Inflammatory macrophage treated with lipopolysaccharide for 4 hours (primary cell): ENCODE measurements around the gene HOXC6.

Source experiments
- DNase-seq: peaks from one replicate; pipeline ENCODE4 v3.0.0-alpha.2; 2020

The HOXC6 gene

DNA sequence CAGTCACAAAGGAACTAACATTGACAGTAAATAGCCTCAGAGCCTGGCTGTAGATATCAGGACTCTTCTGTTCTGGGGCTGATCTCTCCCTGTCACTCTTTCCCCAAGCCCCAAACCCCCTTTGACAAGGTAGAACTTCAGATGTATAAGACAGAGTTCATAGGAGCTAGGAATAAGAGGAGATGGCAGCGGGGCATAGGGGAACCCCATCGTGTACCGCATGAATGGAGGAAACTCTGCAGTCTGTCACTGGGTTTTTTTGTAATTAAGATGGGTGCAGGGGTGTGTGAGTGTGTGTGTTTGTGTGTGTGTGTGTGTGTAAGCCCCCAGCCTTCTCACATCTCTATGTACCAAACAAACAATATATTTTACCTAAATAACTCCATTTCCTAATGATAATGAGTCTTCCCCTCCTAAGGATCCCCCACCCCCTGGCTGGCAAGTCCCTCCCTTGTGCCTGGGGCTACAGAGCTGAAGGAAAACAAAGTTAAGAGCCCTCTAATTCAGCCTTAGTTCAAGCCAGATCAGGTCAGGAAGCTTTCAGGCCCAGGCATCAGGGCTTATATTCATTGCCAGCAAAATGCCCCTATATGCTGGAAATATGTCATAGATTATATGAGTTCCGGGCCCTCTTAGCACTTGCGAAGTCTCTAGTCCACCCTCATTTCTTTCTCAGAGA lies 16.3 kb downstream of the HOXC6 start:
- no peak for DNase-seq

GRCh38 chr12:54045401-54045800 lies 17.2 kb downstream of the HOXC6 start:
- DNase-seq: no peak

GRCh38 chr12:54045868-54046521 lies 17.8 kb downstream of the HOXC6 start:
- no peak for DNase-seq

DNA sequence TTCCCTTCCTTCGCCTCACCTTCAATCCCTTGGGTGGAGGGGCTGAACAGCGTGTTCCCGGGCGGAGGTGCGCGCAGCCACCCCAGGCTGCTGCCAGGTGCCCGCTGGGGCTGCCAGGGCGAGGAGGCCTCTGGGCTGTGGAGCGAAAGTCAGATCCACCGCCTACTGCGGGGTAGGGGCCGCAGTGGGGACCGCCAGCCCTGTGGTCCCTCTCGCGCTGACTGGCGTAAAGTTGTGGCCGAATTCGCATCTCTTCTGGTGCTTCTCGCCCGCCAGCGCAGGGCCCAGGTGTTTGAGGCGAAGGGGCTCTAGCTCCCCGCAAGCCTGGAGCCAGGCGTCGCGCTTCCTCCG lies 18.5 kb downstream of the HOXC6 start:
- DNase-seq: no peak

DNA sequence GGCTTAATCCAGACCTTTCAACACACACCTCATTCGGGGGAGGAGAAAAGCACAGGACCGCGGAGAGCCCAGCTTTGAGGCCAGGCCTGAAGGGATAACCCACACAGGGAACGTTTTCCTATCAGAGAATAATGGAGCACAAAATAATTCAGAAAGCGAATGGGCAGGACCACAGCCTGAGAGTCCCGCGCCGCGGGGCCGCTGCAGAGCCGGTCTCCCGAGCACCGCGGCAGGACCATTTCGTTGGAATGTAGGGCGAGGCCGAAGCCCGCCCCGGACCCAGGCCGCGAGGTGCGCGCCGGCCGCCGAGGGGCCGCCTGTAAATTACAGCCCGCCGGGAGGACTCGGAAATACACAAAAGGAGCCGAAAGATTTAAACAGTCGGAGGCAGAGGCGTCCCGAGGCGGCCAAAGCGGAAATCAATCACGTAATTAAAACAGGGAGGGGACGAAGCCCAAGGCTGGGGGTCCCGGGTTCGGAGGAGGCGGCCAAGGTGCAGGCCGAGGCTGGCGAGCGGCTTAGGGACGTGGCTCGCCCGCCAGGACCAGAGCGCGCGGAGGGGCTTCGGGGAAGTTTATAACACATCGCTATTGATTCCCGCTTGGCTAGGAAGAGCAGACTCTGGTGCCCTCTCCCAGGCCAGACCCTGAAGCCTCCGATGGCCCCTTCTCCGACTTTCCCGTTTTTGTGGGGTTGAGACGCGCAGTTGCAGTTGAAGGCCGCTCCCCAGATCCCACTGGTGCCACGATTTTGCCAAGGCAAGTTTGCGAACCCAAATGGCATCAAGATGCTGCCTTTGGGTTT lies 19.1 kb downstream of the HOXC6 start:
- no peak for DNase-seq

DNA sequence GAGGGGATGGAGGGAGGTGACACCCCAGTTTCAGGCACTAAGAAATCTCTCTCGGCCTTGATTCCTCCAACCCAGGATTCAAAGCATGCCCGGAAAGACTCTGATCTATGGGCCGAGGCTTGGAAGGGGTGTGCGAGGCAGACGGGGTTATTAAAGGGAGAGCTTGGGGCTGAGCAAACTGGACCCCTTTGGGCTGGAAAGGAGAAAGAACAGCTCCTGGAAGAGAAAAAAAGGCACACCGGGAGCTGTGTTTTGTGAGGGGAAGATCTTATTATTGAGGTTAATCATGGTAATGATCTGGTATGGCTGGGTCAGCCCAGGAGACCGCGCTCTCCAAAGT lies 19.7 kb downstream of the HOXC6 start:
- DNase-seq: no peak

DNA sequence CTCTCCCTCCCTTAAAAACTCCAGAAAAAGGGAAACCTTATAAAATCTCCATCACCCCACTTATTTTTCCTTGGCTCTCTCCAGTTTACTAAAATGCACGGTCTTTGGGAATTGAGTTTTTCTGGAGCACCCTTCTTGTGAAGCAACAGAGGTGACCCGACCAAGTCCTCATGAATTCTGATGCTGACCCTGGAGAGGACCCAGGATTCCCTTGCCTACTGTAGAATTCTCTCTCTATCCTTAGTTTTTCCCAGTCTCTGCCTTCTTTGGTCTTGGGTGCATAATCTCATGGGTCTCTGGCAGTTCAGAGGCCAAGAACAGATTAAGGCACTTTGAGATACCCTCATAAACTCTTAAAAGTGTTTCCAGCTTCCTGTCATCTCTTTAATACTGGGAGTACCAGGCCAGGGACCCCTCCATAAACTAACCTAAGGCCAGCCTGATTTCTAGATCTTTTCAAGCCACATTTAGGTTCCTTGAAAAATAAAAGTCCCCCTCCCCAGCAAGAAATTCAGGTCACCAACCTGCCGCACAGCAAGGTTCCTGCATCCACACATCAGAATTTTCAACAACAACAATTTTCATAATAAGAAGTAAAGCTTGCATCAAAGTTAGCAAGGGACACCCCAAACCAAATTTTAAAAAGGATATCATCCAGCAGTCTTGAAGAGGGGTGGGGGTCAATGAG lies 20.3 kb downstream of the HOXC6 start:
- no peak for DNase-seq

DNA sequence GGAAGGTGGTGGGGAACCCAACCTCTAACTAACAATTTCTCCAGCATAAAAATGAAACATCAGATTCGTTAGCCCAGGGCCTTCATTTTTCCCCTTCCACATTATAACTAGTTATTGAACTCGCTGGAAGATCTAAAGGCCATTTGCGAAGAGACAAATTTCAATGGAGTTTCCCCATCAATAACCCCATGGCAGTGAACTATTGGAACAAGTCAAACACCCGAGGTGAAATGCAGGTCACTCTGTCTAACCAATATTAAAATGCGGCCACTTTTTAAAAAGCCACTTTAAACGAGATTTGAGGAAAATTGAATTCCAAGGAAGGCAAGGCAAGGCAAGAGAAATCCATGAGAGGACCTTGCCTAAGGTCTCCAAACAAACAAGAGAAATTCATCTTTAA lies 20.9 kb downstream of the HOXC6 start:
- DNase-seq: no peak

GRCh38 chr12:54050482-54050810 lies 22.2 kb downstream of the HOXC6 start:
- DNase-seq: no peak

- peak; percentile 13 for DNase-seq
These were observed 23.0 kb downstream of the HOXC6 start for GRCh38 chr12:54051026-54051842.

- no peak for DNase-seq
These were observed 23.7 kb downstream of the HOXC6 start for GRCh38 chr12:54051874-54052437.

DNA sequence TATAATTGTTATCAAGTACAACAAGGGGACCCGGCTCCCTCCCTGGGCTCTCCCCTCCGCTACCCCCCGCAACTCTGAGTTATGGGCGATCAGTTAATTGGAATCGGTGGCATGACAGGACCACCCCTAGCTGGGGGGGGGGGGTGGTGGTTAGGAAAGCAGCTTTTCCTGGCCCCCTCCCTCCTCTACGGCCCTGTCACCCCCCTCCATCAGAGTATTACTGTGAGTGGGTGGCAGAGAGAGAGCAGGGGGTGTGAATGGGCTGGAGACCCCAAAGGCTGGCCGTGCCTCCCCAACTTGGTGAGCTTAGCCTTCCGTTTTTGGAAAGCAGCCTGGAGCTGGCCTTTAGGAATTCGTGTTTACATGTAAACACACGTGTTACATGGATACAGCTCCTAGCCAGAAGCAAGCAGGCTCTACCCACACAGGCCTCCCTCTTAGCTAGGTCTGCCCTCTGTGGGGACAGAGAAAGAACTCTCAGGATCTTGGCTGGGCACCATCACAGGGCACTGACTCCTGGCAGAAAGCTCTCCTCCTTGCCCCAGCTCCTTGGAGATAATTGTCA lies 24.3 kb downstream of the HOXC6 start:
- DNase-seq: no peak

DNA sequence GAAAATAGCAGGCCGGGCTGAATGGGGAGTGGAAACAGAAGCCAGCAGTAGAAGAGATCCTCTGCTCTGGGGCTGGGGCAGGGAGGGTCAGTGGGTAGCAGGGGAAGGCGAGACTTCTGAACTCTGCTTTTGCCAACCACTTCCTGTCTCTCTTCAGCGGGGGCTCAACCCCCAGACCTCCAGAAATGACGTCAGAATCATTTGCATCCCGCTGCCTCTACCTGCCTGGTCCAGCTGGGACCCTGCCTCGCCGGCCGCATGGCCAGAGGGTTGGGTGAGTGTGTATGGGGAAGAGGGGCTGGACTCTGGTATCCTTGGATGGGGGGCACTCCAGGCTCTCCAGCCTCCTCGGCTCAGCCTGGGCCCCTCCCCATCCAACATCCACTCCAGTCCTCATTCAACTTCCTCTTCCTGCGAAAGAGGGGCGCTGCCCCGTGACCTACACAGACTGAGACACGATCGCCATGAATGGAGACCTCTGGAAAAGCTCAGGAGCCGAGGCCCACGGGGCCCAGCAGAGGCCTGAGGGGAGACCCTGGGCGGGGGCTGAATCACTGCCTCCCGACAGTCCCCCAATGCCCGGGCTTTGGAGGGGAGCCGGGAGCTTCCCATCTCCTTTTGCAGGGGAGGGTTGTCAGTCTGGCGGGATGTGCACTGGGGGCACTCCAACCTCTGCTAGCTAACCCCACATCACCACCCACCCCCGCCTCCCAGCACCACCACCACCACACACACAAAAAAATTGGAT lies 24.9 kb downstream of the HOXC6 start:
- no peak for DNase-seq

DNA sequence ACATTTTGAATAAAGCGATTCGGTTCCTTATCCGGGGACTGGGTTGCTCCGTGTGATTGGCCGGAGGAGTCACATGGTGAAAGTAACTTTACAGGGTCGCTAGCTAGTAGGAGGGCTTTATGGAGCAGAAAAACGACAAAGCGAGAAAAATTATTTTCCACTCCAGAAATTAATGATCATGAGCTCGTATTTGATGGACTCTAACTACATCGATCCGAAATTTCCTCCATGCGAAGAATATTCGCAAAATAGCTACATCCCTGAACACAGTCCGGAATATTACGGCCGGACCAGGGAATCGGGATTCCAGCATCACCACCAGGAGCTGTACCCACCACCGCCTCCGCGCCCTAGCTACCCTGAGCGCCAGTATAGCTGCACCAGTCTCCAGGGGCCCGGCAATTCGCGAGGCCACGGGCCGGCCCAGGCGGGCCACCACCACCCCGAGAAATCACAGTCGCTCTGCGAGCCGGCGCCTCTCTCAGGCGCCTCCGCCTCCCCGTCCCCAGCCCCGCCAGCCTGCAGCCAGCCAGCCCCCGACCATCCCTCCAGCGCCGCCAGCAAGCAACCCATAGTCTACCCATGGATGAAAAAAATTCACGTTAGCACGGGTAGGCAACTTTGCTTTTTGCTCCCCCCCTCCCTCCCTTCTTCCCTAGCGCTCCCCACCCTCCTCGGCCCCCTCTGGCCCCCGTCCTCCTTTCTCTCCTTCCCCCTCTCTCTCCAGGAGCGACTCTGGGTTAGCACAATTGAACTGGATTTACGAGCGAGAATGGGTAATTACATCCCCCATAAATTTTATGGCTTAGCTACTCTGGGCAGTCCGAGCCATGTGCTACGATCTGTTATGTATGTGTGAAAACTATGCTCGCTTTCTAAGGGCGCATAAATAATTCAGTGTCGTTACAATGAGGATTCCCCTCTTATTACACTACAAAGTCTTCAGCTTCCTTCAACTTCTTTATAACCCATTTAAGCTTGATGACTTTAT lies 25.8 kb downstream of the HOXC6 start, which contains the start of gene HOXC4:
TSS of gene HOXC4 (plus strand) at position 85 of the 991 bp plus-strand sequence. CDS start at position 173, 88 bp downstream.
- no peak for DNase-seq

- no peak for DNase-seq
These were observed 26.5 kb downstream of the HOXC6 start for GRCh38 chr12:54054742-54055194.

DNA sequence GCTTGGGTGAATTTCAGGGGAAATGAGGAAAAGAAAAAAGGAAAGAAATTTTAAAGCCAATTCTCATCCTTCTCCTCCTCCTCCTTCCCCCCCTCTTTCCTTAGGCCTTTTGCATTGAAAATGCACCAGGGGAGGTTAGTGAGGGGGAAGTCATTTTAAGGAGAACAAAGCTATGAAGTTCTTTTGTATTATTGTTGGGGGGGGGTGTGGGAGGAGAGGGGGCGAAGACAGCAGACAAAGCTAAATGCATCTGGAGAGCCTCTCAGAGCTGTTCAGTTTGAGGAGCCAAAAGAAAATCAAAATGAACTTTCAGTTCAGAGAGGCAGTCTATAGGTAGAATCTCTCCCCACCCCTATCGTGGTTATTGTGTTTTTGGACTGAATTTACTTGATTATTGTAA lies 27.3 kb downstream of the HOXC6 start:
- DNase-seq: no peak

DNA sequence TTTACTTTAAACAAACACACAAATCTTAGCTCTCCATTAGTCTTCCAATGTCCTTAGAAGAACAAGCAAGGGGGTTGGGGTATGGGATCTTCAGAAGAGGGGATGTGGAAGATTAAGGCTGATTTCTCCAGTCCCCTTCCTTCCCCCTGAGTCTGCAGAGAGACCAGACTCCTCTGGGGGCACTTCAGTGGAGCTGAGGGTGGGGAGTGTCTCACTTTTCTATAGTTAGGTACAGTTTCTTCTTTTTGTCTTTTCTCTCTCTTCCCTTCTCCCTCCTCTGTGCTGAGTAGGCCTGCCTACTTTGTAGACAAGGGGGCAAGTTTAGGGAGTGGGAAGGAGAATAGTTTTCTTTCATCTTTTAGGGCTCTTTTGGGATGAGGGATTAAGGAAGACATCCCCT lies 27.9 kb downstream of the HOXC6 start:
- no peak for DNase-seq

DNA sequence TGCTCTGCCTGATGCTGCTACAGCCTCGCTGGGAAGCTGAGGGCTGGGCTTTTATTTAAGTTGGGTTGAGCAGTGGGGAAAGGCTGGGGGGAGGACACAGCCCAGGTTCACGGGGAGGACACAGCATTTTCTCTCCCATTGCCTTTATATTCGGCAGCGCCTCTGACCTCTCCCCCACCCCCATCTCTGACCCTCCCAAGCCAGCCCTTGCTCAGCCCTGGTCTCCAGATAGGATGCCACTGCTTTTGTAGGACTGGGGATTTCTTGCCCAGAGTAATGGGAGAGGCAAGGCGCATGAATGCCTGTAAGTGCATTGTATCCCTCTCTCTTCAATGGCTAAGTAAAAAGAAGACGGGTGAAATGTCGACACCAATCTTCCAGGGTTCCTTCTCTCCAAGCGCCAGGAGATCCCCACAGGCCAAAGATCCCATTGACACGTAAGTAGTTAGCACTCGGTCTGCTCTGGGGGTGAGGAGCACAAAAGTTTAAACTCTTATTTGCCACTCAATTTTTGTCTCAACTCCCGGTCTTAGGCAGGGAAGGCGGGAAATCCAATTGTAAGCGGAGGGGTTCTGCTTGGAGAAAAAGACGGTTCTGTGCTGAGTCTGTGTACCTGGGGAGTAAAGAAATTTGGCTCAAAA lies 30.0 kb downstream of the HOXC6 start:
- DNase-seq: no peak

DNA sequence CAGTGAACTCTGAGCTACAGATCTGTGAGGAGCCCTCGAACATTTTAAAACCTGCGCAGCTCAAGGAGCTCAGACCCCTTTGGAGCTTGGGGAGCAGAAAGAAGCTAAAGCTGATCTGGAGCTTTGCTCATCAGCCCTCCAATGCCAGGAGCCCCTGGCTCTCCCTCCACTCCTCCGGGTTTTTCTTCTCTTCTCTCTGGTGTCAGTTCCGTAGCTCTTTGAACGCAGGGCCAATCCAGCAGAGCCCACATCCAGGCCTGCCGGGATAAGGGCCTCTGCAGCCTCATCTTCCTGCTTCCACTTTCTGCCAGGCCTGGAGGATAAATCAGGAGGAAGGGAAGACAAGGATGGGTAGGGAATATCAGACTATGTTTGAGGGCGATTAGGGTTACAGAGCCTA lies 31.4 kb downstream of the HOXC6 start:
- DNase-seq: no peak
